ENCODE results near the gene SCARF2.

- no peak for TF ChIP-seq CTCF (conservative IDR thresholded peaks at IDR 0.05 in 1 of 2, IDR thresholded peaks at IDR 0.05 in 1 of 2; ENCODE audit: extremely low read depth in 1 of 2, insufficient read depth in 1 of 2, low read depth in 1 of 2, low read length in 2 of 2)
- TF ChIP-seq EZH2 (IDR thresholded peaks at IDR 0.05; ENCODE audit: borderline replicate concordance, low read length) = no peak
These were observed 18.0 kb downstream of the SCARF2 start for GRCh38 chr22:20419664-20419951.
